RWPE1 (cell line): Measurements from ENCODE around the gene PLCL1.

Source experiments
- CTCF ChIA-PET: fragments of 350-600 bp; sonication (Branson Sonifier 250); formaldehyde crosslinking; extraction: SDS; loops from one replicate; lab custom pipeline; 2021; lab: Yijun Ruan, JAX
- POLR2A ChIA-PET: fragments of 400-600 bp; formaldehyde crosslinking; extraction: SDS; loops from one replicate; lab custom pipeline; 2020; ENCODE audit warnings: antibody characterized with exemption; ENCODE audit not compliant: low non-redundant PET; lab: Yijun Ruan, JAX
- DNase-seq: peaks from one replicate; pipeline ENCODE4 v3.0.0; 2012; ENCODE audit warnings: low spot score
- H3K27ac ChIP-seq: fragments of 450-650 bp; 2 replicates; pipeline ENCODE4 v1.5.1; 2017
- TF ChIP-seq, protein P1 (sequence below): fragments of 450-650 bp; conservative IDR thresholded peaks from 2 replicates; pipeline ENCODE4 v1.5.1; 2017; ENCODE audit warnings: low read depth, mild to moderate bottlenecking

Gene PLCL1

GRCh38 chr2:197964720-197965119 lies 160.3 kb downstream of the PLCL1 start:
- CTCF ChIA-PET, result no interaction called here
- DNase-seq, result no peak
- POLR2A ChIA-PET, result no interaction called here
- TF ChIP-seq, protein P1, sequence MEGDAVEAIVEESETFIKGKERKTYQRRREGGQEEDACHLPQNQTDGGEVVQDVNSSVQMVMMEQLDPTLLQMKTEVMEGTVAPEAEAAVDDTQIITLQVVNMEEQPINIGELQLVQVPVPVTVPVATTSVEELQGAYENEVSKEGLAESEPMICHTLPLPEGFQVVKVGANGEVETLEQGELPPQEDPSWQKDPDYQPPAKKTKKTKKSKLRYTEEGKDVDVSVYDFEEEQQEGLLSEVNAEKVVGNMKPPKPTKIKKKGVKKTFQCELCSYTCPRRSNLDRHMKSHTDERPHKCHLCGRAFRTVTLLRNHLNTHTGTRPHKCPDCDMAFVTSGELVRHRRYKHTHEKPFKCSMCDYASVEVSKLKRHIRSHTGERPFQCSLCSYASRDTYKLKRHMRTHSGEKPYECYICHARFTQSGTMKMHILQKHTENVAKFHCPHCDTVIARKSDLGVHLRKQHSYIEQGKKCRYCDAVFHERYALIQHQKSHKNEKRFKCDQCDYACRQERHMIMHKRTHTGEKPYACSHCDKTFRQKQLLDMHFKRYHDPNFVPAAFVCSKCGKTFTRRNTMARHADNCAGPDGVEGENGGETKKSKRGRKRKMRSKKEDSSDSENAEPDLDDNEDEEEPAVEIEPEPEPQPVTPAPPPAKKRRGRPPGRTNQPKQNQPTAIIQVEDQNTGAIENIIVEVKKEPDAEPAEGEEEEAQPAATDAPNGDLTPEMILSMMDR, result no peak
- H3K27ac ChIP-seq, result no peak overlapping the region

- POLR2A ChIA-PET, result no interaction called here
- DNase-seq, result no peak
- TF ChIP-seq, protein P1, result no peak
- CTCF ChIA-PET, result interaction anchor here (0.7 kb wide), 1 partner anchor 20 kb away, joined by 3 read pairs; no protein-coding TSS in a partner anchor
- H3K27ac ChIP-seq, result no peak overlapping the region
These were observed 161.4 kb downstream of the PLCL1 start for GRCh38 chr2:197965756-197966155.

- CTCF ChIA-PET, result no interaction called here
- TF ChIP-seq, protein P1, result no peak
- POLR2A ChIA-PET, result no interaction called here
- no peak overlapping the region for H3K27ac ChIP-seq
- no peak for DNase-seq
These were observed 165.0 kb downstream of the PLCL1 start for GRCh38 chr2:197969391-197969893.

- no peak overlapping the region for H3K27ac ChIP-seq
- ChIA-PET CTCF (no interaction called here), POLR2A (no interaction called here)
- DNase-seq, result peak; percentile 42
- TF ChIP-seq, protein P1, result no peak
These were observed 167.7 kb downstream of the PLCL1 start for GRCh38 chr2:197972061-197972460.

GRCh38 chr2:197972587-197972986 lies 168.2 kb downstream of the PLCL1 start:
- DNase-seq, result no peak
- TF ChIP-seq, protein P1, result no peak
- ChIA-PET POLR2A (no interaction called here), CTCF (no interaction called here)
- no peak overlapping the region for H3K27ac ChIP-seq

DNA sequence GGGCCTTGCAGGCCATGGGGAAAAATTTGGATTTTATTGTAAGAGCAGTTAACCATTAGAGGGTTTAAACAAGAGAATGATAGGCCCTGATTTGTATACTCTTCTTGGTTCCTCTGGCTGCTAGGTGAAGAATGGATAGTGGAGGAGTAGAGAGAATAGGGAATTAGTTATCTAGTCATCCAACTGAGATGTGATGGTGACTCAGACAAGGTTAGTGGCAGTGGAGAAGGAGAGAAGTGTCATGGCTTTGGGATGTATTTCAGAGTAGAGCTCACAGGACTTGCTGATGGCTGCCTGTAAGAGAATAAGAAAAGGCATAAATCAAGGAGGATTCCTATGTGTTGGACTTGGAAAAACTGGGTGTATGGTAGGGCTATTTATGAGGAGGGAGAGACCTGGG lies 169.4 kb downstream of the PLCL1 start:
- no peak for DNase-seq
- CTCF ChIA-PET, result no interaction called here
- POLR2A ChIA-PET, result no interaction called here
- H3K27ac ChIP-seq, result no peak overlapping the region
- TF ChIP-seq, protein P1, result no peak
